Central memory CD8-positive, alpha-beta T cell (primary cell): ENCODE data around the gene DAGLA.
A peak's percentile ranks its signal among the peaks of the same experiment; 100 is the strongest.

ENCODE experiments used
- ATAC-seq: fragments of 150-1000 bp; cut with Tn5 transposase; replicated peaks from 2 replicates; pipeline ENCODE4 v1.10.0; 2022; ENCODE audit warnings: mild to moderate bottlenecking, moderate FRiP score, moderate number of reproducible peaks; ENCODE audit not compliant: poor library complexity, severe bottlenecking; ENCODE audit errors: extremely low read depth
- DNase-seq, 2 donors: peaks; one replicate each; pipeline ENCODE4 v3.0.0; 2021; ENCODE audit warnings: low spot score in 2 of 2
- H3K27ac Mint-ChIP-seq: one replicate; pipeline ENCODE4 v1.8.0; 2022; ENCODE audit warnings: low read depth, mild to moderate bottlenecking, moderate library complexity, mixed read lengths
- H3K27me3 Mint-ChIP-seq: one replicate; pipeline ENCODE4 v1.8.0; 2022; ENCODE audit warnings: mixed read lengths
- H3K36me3 Mint-ChIP-seq: one replicate; pipeline ENCODE4 v1.8.0; 2022; ENCODE audit warnings: mild to moderate bottlenecking, moderate library complexity, mixed read lengths; ENCODE audit not compliant: insufficient read depth
- H3K4me1 Mint-ChIP-seq: one replicate; pipeline ENCODE4 v1.8.0; 2022; ENCODE audit warnings: mixed read lengths
- H3K4me3 Mint-ChIP-seq: one replicate; pipeline ENCODE4 v1.8.0; 2022; ENCODE audit warnings: mild to moderate bottlenecking, moderate library complexity, mixed read lengths
- H3K9me3 Mint-ChIP-seq: one replicate; pipeline ENCODE4 v1.8.0; 2022; ENCODE audit warnings: mixed read lengths

DAGLA gene

DNA sequence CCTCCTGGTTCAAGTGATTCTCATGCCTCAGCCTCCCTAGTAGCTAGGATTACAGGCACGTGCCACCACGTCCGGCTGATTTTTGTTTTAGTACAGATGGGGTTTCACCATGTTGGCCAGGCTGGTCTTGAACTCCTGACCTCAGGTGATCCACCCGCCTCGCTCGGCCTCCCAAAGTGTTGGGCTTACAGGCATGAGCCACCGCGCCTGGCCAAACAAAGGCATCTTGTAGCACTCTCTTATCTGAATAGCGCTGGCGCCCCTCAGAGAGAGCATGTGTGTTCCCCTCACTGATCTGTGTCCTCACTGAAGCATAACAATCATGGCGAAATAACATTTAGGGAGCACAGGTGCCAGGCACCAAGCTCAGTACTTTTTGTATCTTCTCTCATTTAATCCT is 7.2 kb downstream of the DAGLA start:
- no peaks in the 10 kb centered on the region for H3K27me3 Mint-ChIP-seq
- ATAC-seq (no peak), DNase-seq (no peak)
- no peaks in the 10 kb centered on the region for H3K9me3 Mint-ChIP-seq
- H3K4me1 Mint-ChIP-seq: no peaks in the 10 kb centered on the region
- H3K4me3 Mint-ChIP-seq: no peak overlapping the region
- H3K36me3 Mint-ChIP-seq: no peaks in the 10 kb centered on the region
- no peak overlapping the region for H3K27ac Mint-ChIP-seq

DNA sequence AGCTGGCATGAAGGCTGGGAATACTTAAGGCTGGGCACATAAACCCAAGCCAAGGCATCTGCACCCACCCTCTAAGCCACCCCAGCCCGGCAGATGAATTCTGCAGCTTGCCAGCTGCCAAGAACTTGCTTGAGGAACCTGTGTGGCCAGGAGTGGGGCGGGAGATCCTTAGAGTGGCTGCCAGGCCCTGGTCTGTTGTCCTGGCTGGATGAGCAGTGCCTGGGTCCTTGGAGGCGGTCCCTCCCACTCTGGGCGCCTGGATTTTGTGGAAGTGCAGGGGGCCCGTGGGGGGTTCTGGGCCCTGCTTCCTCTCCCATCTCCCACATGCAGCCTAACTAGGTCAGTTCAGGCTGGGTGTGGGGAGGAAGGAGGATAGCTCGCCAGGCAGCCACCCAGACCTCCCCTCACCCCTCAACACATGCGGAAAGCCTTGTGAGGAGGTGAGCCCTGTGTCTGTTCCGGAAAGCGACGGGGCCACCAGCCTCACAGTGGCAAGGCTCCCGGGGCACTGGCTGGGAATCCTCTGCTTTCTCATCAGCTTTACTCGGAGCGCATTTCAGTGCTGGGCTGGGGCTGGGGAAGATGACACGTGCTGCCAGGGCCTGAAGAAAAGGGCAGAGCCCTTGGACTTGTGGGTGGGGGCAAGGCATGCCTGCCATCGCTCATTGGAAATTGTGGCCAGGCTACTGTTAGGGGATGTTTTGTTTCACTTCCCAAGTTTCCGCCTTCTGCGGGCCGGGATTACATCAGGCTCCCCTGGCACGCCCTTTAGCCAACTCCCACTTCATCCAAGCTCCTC is 8.4 kb downstream of the DAGLA start:
- Mint-ChIP-seq H3K27me3 (no peaks in the 10 kb centered on the region), H3K9me3 (no peaks in the 10 kb centered on the region), H3K36me3 (no peaks in the 10 kb centered on the region), H3K4me1 (no peaks in the 10 kb centered on the region), H3K4me3 (no peak overlapping the region), H3K27ac (no peak overlapping the region)
- no peak for ATAC-seq
- DNase-seq: no peak

DNA sequence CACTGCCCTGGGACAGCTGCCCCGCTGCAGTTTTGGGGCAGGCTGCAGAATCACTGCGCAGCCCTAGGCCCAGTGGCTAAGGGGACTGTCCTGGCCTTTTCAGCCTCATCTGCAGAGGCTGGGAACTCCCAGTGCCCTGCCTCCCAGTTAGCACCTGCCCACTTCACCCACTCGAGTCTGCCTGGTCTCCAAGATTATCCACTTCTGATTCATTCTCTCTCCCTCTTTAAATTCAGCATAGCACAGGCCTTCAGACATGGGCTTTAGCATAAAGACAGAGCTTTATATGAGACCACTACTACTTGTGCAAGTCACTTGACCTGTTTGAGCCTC is 8.9 kb downstream of the DAGLA start:
- H3K9me3 Mint-ChIP-seq: no peaks in the 10 kb centered on the region
- H3K27me3 Mint-ChIP-seq: no peaks in the 10 kb centered on the region
- no peak for ATAC-seq
- DNase-seq: no peak
- no peaks in the 10 kb centered on the region for H3K4me1 Mint-ChIP-seq
- H3K27ac Mint-ChIP-seq: no peak overlapping the region
- H3K4me3 Mint-ChIP-seq: no peak overlapping the region
- H3K36me3 Mint-ChIP-seq: no peaks in the 10 kb centered on the region

DNA sequence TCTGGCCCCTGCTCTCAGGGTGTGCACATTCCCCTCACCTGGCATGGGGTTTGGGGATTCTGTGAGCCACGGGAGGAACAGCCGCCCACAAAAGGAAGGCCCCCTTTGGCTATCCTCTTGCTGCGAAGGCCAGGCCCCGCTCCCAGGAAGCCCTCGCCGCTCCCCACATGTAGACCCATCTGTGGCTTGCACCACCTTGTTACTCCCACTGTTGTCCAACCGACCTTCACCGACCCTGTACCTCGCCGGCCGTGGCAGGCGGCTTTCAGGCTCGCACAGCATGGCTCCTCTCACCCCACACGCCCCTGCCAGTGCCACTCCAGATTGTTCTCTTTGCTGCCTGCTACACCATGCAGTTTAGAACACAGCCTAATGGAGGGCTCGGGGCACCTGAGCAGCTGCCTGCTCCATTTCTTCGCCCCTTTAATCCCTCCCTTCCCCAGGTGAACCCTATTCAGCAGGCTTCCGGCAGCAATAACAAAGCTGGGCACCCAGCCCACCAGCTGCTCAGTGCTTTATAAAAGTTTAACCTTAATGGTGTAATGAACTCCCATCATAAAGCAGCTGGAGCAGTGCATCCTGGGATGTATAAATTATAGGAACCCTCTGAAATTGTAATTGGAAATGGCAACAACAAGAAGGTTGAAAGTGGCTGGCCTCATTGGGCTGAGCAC is 10.7 kb downstream of the DAGLA start:
- no peaks in the 10 kb centered on the region for H3K27me3 Mint-ChIP-seq
- ATAC-seq (no peak), DNase-seq (no peak)
- H3K9me3 Mint-ChIP-seq: no peaks in the 10 kb centered on the region
- peaks cover 5% of the 10 kb centered on the region for H3K4me1 Mint-ChIP-seq
- no peak overlapping the region for H3K4me3 Mint-ChIP-seq
- H3K36me3 Mint-ChIP-seq: peaks cover 2% of the 10 kb centered on the region
- H3K27ac Mint-ChIP-seq: no peak overlapping the region

DNA sequence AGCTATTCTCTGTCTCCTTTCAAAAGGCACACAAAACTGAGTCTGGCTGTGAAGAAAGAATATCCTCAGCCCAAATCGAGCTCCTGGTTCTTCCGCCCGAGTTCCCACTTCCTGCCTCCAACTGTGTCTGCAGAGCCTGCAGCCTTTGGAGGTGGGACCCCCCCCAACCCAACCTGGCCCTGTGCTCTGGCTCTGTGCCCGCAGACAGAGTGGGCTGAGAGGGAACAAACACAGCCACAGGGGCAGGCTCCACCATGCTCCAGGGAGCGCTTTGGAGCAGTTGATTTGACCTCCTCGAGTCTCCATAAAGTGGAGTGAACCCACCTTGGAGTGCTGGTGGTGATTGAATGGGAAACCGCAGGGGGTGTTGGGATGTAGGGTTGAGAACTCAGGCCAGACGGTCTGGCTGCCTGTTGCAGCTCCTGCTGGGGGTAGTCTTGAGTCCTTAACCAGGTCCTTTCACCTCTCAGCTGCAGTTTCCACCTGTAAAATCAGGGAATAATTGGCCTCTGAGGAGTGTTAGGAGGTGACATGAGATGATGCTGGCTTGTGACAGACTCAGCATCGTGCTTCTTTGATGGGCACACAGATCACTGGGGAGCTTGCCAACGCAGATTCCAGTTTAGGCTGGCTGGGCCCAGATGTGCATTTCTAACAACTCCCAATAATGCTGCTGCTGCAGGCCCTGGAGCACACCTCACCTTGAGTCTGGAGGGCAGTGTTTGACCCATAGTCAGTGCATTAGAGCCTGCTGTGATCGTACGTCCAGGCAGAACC is 11.4 kb downstream of the DAGLA start:
- no peak overlapping the region for H3K27ac Mint-ChIP-seq
- peaks cover 12% of the 10 kb centered on the region for H3K4me1 Mint-ChIP-seq
- ATAC-seq: no peak
- no peaks in the 10 kb centered on the region for H3K9me3 Mint-ChIP-seq
- no peak for DNase-seq
- no peak overlapping the region for H3K4me3 Mint-ChIP-seq
- peaks cover 4% of the 10 kb centered on the region for H3K36me3 Mint-ChIP-seq
- no peaks in the 10 kb centered on the region for H3K27me3 Mint-ChIP-seq

DNA sequence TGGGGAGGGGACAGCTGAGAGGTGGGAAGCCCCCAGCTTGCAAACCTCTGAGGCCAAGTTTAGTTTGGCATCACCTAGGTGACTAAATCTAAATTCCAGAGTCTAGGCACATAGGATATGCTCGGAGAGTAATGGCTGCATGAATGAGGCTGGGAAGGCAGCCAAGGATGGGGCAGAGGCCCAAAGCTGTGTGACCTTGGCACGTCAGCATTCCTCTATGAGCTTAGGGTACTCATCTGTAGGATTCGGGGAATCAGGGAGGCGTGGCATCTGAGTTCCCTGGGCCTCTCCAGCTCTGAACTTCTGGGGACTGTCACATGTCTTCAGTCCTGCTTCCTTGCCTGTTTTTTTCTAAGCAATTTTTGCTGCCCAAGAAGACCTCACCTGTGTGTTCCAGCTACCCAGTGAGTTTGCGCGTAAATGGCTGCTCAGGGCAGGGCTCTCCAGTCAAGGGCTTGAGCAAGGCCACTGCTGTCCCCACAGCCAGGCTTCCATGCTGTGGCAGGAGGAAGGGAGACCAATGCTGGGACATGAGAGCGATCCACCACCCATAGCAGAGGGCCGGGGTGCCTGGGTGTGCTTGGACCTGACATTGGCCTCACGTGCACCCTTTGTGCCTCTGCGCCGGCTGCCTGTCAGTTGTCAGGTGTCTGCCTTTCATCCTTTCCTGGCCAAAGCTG is 13.9 kb downstream of the DAGLA start:
- no peaks in the 10 kb centered on the region for H3K27me3 Mint-ChIP-seq
- H3K9me3 Mint-ChIP-seq: no peaks in the 10 kb centered on the region
- H3K27ac Mint-ChIP-seq: no peak overlapping the region
- H3K4me3 Mint-ChIP-seq: no peak overlapping the region
- H3K36me3 Mint-ChIP-seq: peaks cover 4% of the 10 kb centered on the region
- ATAC-seq (no peak), DNase-seq (no peak)
- peaks cover 23% of the 10 kb centered on the region for H3K4me1 Mint-ChIP-seq

DNA sequence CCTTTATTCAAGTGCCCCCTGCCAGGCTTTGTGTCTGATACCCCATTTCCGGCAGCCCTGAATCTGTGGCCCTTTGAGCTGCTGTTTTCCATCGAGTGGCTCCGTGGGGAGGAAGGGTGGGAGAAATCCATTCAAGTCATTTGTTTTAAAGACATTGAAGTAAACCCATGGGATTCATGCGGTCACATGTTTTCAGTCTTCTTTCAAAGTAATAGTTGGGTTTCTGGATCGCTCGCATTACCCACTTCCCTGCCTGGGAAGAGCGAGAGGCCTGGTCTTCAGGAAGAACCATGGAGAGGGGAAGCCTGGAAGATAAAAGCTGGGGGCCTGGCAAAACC is 14.4 kb downstream of the DAGLA start:
- no peak overlapping the region for H3K27ac Mint-ChIP-seq
- no peaks in the 10 kb centered on the region for H3K9me3 Mint-ChIP-seq
- H3K36me3 Mint-ChIP-seq: peaks cover 4% of the 10 kb centered on the region
- DNase-seq (no peak), ATAC-seq (no peak)
- H3K4me1 Mint-ChIP-seq: peaks cover 23% of the 10 kb centered on the region
- H3K4me3 Mint-ChIP-seq: no peak overlapping the region
- no peaks in the 10 kb centered on the region for H3K27me3 Mint-ChIP-seq

DNA sequence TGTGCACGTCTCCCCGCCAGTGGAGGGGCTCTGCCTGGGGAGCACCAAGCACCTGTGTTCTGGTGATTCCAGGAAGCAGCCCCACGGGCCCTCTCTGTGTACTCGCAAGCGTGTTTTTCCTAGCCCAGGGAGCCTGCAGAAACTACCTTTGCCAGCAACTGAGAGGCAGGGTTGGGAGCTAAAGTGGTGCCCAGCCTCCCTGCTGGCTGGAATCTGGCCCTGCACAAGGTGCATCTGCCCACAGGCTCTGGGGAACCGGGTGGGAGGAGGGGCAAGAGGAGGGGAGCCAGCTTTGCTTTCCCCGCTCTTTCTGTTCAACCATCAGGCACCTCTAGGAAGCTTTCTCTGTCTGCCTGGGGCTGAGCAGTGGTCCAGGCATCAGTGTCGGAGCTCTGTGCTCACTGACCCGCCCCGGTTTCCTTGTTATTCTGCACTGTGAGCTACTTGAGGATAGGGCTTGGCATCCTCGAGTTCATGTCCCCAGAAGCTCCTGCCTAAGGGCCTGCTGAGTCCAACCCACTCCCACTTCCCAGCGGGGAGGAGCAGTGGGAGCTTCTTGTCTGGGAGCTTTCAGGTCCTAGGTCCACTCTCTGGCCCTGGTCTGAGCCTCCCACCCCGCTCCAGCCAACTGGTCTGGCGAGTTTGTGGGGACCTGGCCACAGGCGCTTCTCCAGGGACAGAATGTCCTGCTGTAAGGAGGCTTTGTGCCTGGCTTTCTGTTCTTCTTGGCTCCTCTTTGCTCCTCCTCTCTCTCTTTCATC is 14.9 kb downstream of the DAGLA start:
- Mint-ChIP-seq H3K9me3 (no peaks in the 10 kb centered on the region), H3K27ac (peak overlapping the region; percentile 90), H3K4me3 (no peak overlapping the region), H3K4me1 (peaks cover 23% of the 10 kb centered on the region), H3K36me3 (peaks cover 4% of the 10 kb centered on the region), H3K27me3 (no peaks in the 10 kb centered on the region)
- ATAC-seq: no peak
- DNase-seq: no peak

DNA sequence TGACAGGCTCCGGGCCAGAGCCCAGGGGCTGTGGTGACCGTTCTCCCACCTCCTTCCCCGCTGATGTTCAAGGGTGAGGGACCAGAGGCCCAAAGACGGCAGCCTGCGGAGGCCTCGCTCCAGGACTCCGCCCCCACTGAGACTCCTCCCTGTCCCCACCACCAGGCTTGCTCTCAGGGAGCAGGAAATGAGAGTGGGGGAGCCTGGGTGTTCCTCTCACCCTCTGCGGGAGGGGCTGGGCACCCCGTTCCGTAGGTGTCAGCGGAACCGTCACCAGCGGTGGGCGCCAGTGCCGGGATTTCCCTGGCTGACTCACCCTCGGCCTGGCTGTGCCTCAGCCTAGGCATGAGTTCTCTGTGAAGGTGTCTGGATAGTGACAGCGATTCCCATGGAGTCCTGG is 15.7 kb downstream of the DAGLA start:
- H3K36me3 Mint-ChIP-seq: peaks cover 4% of the 10 kb centered on the region
- H3K9me3 Mint-ChIP-seq: no peaks in the 10 kb centered on the region
- H3K27me3 Mint-ChIP-seq: no peaks in the 10 kb centered on the region
- ATAC-seq (peak; percentile 99), DNase-seq (peak; percentile 79 to 93)
- H3K27ac Mint-ChIP-seq: peak overlapping the region; percentile 90
- H3K4me1 Mint-ChIP-seq: peaks cover 23% of the 10 kb centered on the region
- peak overlapping the region; percentile 64 for H3K4me3 Mint-ChIP-seq

DNA sequence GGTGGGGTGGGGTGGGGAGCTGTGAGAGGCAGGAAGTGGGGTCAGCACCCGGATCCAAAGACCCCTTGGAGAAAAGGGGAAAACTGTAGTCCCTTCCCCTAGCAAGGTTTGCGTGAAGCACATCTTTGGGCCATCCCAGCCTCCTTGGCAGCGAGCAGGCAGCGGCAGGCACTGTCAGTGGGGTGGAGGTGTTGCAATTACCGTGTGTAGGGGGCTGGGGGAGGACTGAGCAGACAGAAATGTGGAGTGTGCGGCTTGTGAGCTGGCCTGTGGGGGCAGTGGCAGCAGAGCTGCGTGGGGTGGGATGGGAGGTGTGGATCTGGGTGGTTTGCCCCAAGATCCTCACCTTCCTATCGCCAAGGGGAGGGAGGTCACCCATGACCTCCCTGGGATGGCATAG is 16.4 kb downstream of the DAGLA start:
- no peaks in the 10 kb centered on the region for H3K27me3 Mint-ChIP-seq
- H3K4me3 Mint-ChIP-seq: no peak overlapping the region
- H3K36me3 Mint-ChIP-seq: peaks cover 4% of the 10 kb centered on the region
- peaks cover 23% of the 10 kb centered on the region for H3K4me1 Mint-ChIP-seq
- DNase-seq (no peak), ATAC-seq (peak; percentile 26)
- peak overlapping the region; percentile 90 for H3K27ac Mint-ChIP-seq
- no peaks in the 10 kb centered on the region for H3K9me3 Mint-ChIP-seq

DNA sequence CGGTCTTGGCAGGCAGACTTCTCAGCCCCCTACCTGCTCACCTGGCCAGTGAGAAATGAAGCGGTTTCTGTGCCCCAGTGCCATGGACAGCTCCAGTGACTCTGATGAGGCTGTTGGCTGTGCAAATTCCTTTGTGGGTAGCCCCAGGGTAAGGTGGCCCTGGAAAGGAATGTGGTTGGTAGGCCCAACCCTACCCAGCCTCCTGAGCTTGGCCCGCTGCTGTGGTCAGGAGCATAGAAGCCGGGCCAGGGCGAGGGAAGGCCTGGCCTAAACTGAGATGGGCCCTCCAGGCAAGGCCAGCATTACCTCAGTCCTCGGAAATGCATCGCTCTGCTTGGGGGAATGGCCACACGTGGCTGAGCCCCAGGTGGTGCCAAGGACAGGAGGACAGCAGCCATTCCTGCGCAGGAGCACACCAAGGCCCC is 16.9 kb downstream of the DAGLA start:
- DNase-seq: no peak
- H3K9me3 Mint-ChIP-seq: no peaks in the 10 kb centered on the region
- no peak overlapping the region for H3K4me3 Mint-ChIP-seq
- H3K4me1 Mint-ChIP-seq: peaks cover 23% of the 10 kb centered on the region
- peak overlapping the region; percentile 90 for H3K27ac Mint-ChIP-seq
- peaks cover 4% of the 10 kb centered on the region for H3K36me3 Mint-ChIP-seq
- H3K27me3 Mint-ChIP-seq: no peaks in the 10 kb centered on the region
- no peak for ATAC-seq

DNA sequence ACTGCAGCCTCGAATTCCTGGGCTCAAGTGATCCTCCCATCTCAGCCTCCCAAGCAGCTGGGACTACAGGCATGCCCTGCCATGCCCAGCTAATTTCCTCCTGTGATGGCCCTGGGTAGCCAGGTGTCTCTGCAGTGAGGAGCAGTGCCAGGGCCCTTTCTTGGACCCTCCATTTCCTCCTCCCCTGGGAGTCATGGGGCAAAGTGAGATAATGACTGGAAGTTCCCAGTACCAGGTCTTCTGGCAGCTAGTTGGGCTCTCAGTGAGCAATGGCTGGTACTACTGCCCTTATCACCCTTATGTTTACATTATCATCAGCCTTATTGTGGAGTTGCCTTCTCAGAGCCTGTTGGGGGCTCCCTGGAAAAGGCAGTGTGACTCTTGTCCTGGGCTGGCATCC is 17.6 kb downstream of the DAGLA start:
- no peak for ATAC-seq
- no peaks in the 10 kb centered on the region for H3K9me3 Mint-ChIP-seq
- DNase-seq: no peak

More for the DNA sequence above, 17.6 kb downstream of the DAGLA start:
- H3K27ac Mint-ChIP-seq: peak overlapping the region; percentile 61
- H3K36me3 Mint-ChIP-seq: peaks cover 4% of the 10 kb centered on the region
- H3K4me1 Mint-ChIP-seq: peaks cover 25% of the 10 kb centered on the region
- no peaks in the 10 kb centered on the region for H3K27me3 Mint-ChIP-seq
- H3K4me3 Mint-ChIP-seq: no peak overlapping the region
